Caco-2 (cell line): ENCODE data around the gene OTULIN. TPM values are rescaled to one million over a fixed set of nuclear protein-coding genes. Genes with fewer than 3 reads are reported as not detected.

Experiments
- BruUV-seq: library from RNA; stranded (reverse); fragments of 400-500 nt; replicated peaks from 2 replicates; lab custom pipeline; 2021; lab: Mats Ljungman, UMichigan
- CTCF ChIA-PET: fragments of 300-600 bp; sonication (Branson Sonifier 250); formaldehyde crosslinking; loops from one replicate; lab custom pipeline; 2022; ENCODE audit warnings: antibody characterized with exemption; lab: Charles Lee
- POLR2A ChIA-PET: fragments of 300-600 bp; sonication (Branson Sonifier 250); formaldehyde crosslinking; loops from one replicate; lab custom pipeline; 2022; ENCODE audit warnings: antibody characterized with exemption; lab: Charles Lee
- DNase-seq, 2 experiments: peaks; one replicate each; pipeline versions ENCODE4 v3.0.0 to v3.0.0-alpha.2; 2020 to 2022
- H3K27me3 ChIP-seq: replicated peaks from 2 replicates; pipeline ENCODE4 v1.6.0; 2011; ENCODE audit warnings: low read length; ENCODE audit not compliant: control insufficient read depth, insufficient read depth
- H3K36me3 ChIP-seq: 2 replicates; pipeline ENCODE4 v1.5.1; 2011; ENCODE audit warnings: low read length; ENCODE audit not compliant: control insufficient read depth, insufficient read depth
- H3K4me1 ChIP-seq: fragments of 250-450 bp; sonication (Bioruptor Pico); 2 replicates; pipeline ENCODE4 v1.5.1; 2020; ENCODE audit warnings: mild to moderate bottlenecking
- H3K4me3 ChIP-seq: 2 replicates; pipeline ENCODE4 v1.5.1; 2011; ENCODE audit warnings: low read depth, mild to moderate bottlenecking, control low read depth, low read length
- H3K9me3 ChIP-seq: fragments of 250-450 bp; sonication (Bioruptor Pico); 2 replicates; pipeline ENCODE4 v1.5.1; 2020; ENCODE audit warnings: mild to moderate bottlenecking, moderate library complexity
- H3K27ac Mint-ChIP-seq: one replicate; pipeline ENCODE4 v1.8.0; 2022; ENCODE audit warnings: mixed read lengths; ENCODE audit not compliant: unreplicated experiment
- H3K27me3 Mint-ChIP-seq: one replicate; pipeline ENCODE4 v1.8.0; 2022; ENCODE audit warnings: mixed read lengths; ENCODE audit not compliant: insufficient read depth, unreplicated experiment
- H3K36me3 Mint-ChIP-seq: one replicate; pipeline ENCODE4 v1.8.0; 2022; ENCODE audit warnings: mild to moderate bottlenecking, mixed read lengths; ENCODE audit not compliant: insufficient read depth, unreplicated experiment
- H3K4me1 Mint-ChIP-seq: one replicate; pipeline ENCODE4 v1.8.0; 2022; ENCODE audit warnings: low read depth, mixed read lengths; ENCODE audit not compliant: unreplicated experiment
- H3K4me3 Mint-ChIP-seq: one replicate; pipeline ENCODE4 v1.8.0; 2022; ENCODE audit warnings: mild to moderate bottlenecking, moderate library complexity, mixed read lengths; ENCODE audit not compliant: unreplicated experiment
- H3K9me3 Mint-ChIP-seq: one replicate; pipeline ENCODE4 v1.8.0; 2022; ENCODE audit warnings: mixed read lengths; ENCODE audit not compliant: unreplicated experiment
- intact Hi-C: fragments of 100-400 bp; cut with micrococcal nuclease; formaldehyde crosslinking; loops from one replicate; pipeline ENCODE4 v1.10.0; 2022; ENCODE audit not compliant: unreplicated experiment
- total RNA-seq: library from RNA; stranded (reverse); gene quantifications from 2 replicates; pipeline ENCODE4 v1.2.3, GENCODE V29; 2022
- TF ChIP-seq, protein P1 (sequence below), 2 experiments: fragments of 200-600 bp in 1 of 2; IDR thresholded peaks; 1 replicate in 1 of 2; 2 replicates in 1 of 2; pipeline versions ENCODE4 v1.5.1 to v1.8.0; 2011 to 2022; ENCODE audit warnings: antibody characterized with exemption in 1 of 2, control low read depth in 1 of 2, inconsistent platforms in 1 of 2, low read depth in 1 of 2, low read length in 1 of 2, mild to moderate bottlenecking in 1 of 2, moderate library complexity in 1 of 2; ENCODE audit not compliant: insufficient read depth in 1 of 2, severe bottlenecking in 1 of 2, unreplicated experiment in 1 of 2

OTULIN gene
- total RNA-seq, 1 experiment from 2014 or later, result 42.6 TPM

DNA sequence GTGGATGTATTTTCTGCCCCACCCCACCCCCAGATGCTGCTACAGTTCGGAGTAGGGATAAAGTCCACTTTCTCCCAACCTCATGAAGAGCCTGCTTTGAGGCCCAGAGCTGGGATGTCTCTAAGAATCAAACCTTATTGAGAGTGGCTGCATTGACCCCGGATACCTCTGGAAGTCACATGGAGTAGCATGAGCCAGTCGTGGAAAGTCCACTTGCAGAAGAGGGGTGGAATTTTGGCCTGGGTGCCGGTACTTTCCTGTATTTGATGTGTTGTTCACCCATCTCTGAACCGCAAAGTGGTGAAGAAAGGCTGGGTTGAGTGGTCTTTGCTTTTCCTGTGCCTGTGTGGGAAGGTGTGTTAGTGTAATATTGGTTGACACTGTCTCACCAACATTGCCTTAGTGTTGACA is 3.7 kb downstream of the OTULIN start:
- BruUV-seq, result no TSS peak
- Histone ChIP-seq H3K36me3 (no peaks in the 10 kb centered on the region), H3K4me3 (no peak overlapping the region), H3K4me1 (peaks cover 34% of the 10 kb centered on the region), H3K9me3 (no peaks in the 10 kb centered on the region), H3K27me3 (no peaks in the 10 kb centered on the region)
- intact Hi-C loops, result no loop called here
- ChIA-PET CTCF (no interaction called here), POLR2A (no interaction called here)
- TF ChIP-seq, protein P1, sequence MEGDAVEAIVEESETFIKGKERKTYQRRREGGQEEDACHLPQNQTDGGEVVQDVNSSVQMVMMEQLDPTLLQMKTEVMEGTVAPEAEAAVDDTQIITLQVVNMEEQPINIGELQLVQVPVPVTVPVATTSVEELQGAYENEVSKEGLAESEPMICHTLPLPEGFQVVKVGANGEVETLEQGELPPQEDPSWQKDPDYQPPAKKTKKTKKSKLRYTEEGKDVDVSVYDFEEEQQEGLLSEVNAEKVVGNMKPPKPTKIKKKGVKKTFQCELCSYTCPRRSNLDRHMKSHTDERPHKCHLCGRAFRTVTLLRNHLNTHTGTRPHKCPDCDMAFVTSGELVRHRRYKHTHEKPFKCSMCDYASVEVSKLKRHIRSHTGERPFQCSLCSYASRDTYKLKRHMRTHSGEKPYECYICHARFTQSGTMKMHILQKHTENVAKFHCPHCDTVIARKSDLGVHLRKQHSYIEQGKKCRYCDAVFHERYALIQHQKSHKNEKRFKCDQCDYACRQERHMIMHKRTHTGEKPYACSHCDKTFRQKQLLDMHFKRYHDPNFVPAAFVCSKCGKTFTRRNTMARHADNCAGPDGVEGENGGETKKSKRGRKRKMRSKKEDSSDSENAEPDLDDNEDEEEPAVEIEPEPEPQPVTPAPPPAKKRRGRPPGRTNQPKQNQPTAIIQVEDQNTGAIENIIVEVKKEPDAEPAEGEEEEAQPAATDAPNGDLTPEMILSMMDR (IDR thresholded peaks at IDR 0.05; ENCODE audit: insufficient read depth in 1 of 2, low read depth in 1 of 2, low read length in 1 of 2, severe bottlenecking in 1 of 2, unreplicated experiment in 1 of 2), result no peak
- H3K4me3 Mint-ChIP-seq, result no peak overlapping the region
- DNase-seq, result no peak
- H3K36me3 Mint-ChIP-seq, result peaks cover 23% of the 10 kb centered on the region
- no peaks in the 10 kb centered on the region for H3K27me3 Mint-ChIP-seq
- no peaks in the 10 kb centered on the region for H3K9me3 Mint-ChIP-seq
- peaks cover 53% of the 10 kb centered on the region for H3K4me1 Mint-ChIP-seq
- H3K27ac Mint-ChIP-seq, result no peak overlapping the region

DNA sequence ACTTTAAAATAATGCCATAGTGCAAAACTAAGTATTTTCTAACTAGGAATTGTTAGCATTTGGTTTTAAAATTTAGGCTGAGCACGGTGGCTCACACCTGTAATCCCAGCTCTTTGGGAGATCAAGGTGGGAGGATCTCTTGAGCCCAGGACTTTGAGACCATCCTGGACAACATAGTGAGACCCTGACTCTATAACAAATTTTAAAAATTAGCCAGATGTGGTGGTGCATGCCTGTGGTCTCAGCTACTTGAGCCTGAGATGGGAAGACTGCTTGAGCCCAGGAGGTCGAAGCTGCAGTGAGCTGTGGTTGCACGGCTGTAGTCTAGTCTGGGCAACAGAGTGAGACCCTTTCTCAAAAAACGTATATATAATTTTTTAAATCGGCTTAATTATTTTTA is 4.9 kb downstream of the OTULIN start:
- Mint-ChIP-seq H3K4me3 (no peak overlapping the region), H3K27me3 (no peaks in the 10 kb centered on the region), H3K27ac (no peak overlapping the region), H3K4me1 (peaks cover 55% of the 10 kb centered on the region), H3K9me3 (no peaks in the 10 kb centered on the region), H3K36me3 (peaks cover 30% of the 10 kb centered on the region)
- no peaks in the 10 kb centered on the region for H3K36me3 ChIP-seq
- no TSS peak for BruUV-seq
- ChIA-PET CTCF (no interaction called here), POLR2A (no interaction called here)
- no peak overlapping the region for H3K4me3 ChIP-seq
- no peaks in the 10 kb centered on the region for H3K27me3 ChIP-seq
- TF ChIP-seq, protein P1 (IDR thresholded peaks at IDR 0.05; ENCODE audit: insufficient read depth in 1 of 2, low read depth in 1 of 2, low read length in 1 of 2, severe bottlenecking in 1 of 2, unreplicated experiment in 1 of 2), result no peak
- intact Hi-C loops, result no loop called here
- DNase-seq, result no peak
- no peaks in the 10 kb centered on the region for H3K9me3 ChIP-seq
- peaks cover 33% of the 10 kb centered on the region for H3K4me1 ChIP-seq

DNA sequence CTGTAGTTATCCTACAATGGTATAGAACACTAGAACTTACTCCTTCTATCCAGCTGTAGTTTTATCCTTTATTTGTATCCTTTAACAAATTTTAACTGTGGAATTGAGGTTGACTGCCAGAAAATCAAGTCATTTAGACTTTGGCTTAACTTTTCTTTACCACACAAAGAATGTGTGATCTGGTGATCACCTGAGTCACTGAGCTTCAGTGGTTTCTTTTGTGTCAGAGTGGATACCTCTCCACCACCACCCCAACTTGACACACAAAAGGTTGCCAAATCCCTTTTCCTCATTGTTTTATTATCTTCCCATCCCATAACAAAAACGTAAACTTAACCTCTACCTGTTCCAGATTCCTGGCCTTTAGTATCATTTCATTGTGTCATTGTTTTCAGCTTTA is 5.5 kb downstream of the OTULIN start:
- H3K4me1 ChIP-seq, result peaks cover 33% of the 10 kb centered on the region
- H3K36me3 ChIP-seq, result no peaks in the 10 kb centered on the region
- CTCF ChIA-PET, result no interaction called here
- Mint-ChIP-seq H3K9me3 (no peaks in the 10 kb centered on the region), H3K4me1 (peaks cover 55% of the 10 kb centered on the region), H3K27ac (no peak overlapping the region), H3K4me3 (no peak overlapping the region), H3K36me3 (peaks cover 32% of the 10 kb centered on the region), H3K27me3 (no peaks in the 10 kb centered on the region)
- TF ChIP-seq, protein P1 (IDR thresholded peaks at IDR 0.05; ENCODE audit: insufficient read depth in 1 of 2, low read depth in 1 of 2, low read length in 1 of 2, severe bottlenecking in 1 of 2, unreplicated experiment in 1 of 2), result no peak
- POLR2A ChIA-PET, result no interaction called here
- no peaks in the 10 kb centered on the region for H3K9me3 ChIP-seq
- H3K27me3 ChIP-seq, result no peaks in the 10 kb centered on the region
- BruUV-seq, result no TSS peak
- DNase-seq, result no peak
- intact Hi-C loops, result no loop called here
- no peak overlapping the region for H3K4me3 ChIP-seq
